Measurements from ENCODE around the gene SOX6.

GRCh38 chr11:16049611-16050010 lies 306.7 kb downstream of the SOX6 start:
- TF ChIP-seq CTCF (IDR thresholded peaks at IDR 0.05; ENCODE audit: poor library complexity, severe bottlenecking) = no peak
- TF ChIP-seq EP300 (conservative IDR thresholded peaks at IDR 0.05; ENCODE audit: poor library complexity, severe bottlenecking) = no peak
